Nucleus accumbens (tissue), 56 donors: ENCODE results near the gene PAK3.

Source experiments
- DNase-seq, 56 donors: peaks; one replicate each; lab custom pipeline; 2025; lab: John Stamatoyannopoulos, UW

Gene PAK3

GRCh38 chrX:111095974-111096895 is at the start of gene PAK3:
Gene PAK3, plus strand, starts transcription at chrX:111096191. Its CDS starts 26,913 bp downstream, at chrX:111123104.
- DNase-seq: peak in 36 of 56 donors; percentile 1 to 65 (median 19)

GRCh38 chrX:111047575-111047974 is 48.4 kb upstream of the PAK3 start:
- DNase-seq: no peak

- DNase-seq: no peak
Observed at GRCh38 chrX:111052478-111052877, 43.5 kb upstream of the PAK3 start.

- DNase-seq: no peak
Observed at GRCh38 chrX:111071542-111072277, 24.3 kb upstream of the PAK3 start.

- no peak for DNase-seq
Observed at GRCh38 chrX:111083081-111083480, 12.9 kb upstream of the PAK3 start.

GRCh38 chrX:111086591-111087006 is 9.4 kb upstream of the PAK3 start:
- DNase-seq: no peak

- no peak for DNase-seq
Observed at GRCh38 chrX:111088628-111089027, 7.4 kb upstream of the PAK3 start.

- DNase-seq: no peak
Observed at GRCh38 chrX:111090458-111090857, 5.5 kb upstream of the PAK3 start.

GRCh38 chrX:111098874-111099273 is 2.9 kb downstream of the PAK3 start:
- DNase-seq: peak in 29 of 56 donors; percentile 2 to 60 (median 11)

- peak in 9 of 56 donors; percentile 0 to 12 (median 1) for DNase-seq
Observed at GRCh38 chrX:111100191-111100590, 4.2 kb downstream of the PAK3 start.

- DNase-seq: peak in 12 of 56 donors; percentile 0 to 20 (median 1)
Observed at GRCh38 chrX:111101580-111101979, 5.6 kb downstream of the PAK3 start.

- no peak for DNase-seq
Observed at GRCh38 chrX:111102636-111103035, 6.6 kb downstream of the PAK3 start.

GRCh38 chrX:111103246-111103645 is 7.3 kb downstream of the PAK3 start:
- no peak for DNase-seq

- DNase-seq: no peak
Observed at GRCh38 chrX:111110098-111110775, 14.2 kb downstream of the PAK3 start.

- DNase-seq: no peak
Observed at GRCh38 chrX:111114806-111115205, 18.8 kb downstream of the PAK3 start.

GRCh38 chrX:111116666-111117065 is 20.7 kb downstream of the PAK3 start:
- DNase-seq: no peak

- DNase-seq: no peak
Observed at GRCh38 chrX:111119341-111119740, 23.4 kb downstream of the PAK3 start.

- no peak for DNase-seq
Observed at GRCh38 chrX:111123125-111123524, 27.1 kb downstream of the PAK3 start.

GRCh38 chrX:111123606-111124179 is 27.7 kb downstream of the PAK3 start:
- no peak for DNase-seq

- DNase-seq: no peak
Observed at GRCh38 chrX:111124418-111124817, 28.4 kb downstream of the PAK3 start.

GRCh38 chrX:111127038-111127437 is 31.0 kb downstream of the PAK3 start:
- DNase-seq: no peak
